Adipocyte (in vitro differentiated cells): ENCODE results near the gene ZNHIT1.
"Not testable (repeated sequence)": the region's sequence is repeated elsewhere in the genome, so short reads cannot be mapped to it uniquely, and the experiment has no call there.

Source experiments
- DNase-seq: peaks from one replicate; pipeline ENCODE4 v3.0.0-alpha.2; 2015; ENCODE audit warnings: low read depth
- H3K27me3 ChIP-seq: replicated peaks from 2 replicates; pipeline ENCODE4 v1.7.0; 2013; ENCODE audit warnings: mild to moderate bottlenecking, low read length, moderate library complexity; ENCODE audit not compliant: control insufficient read depth, insufficient read depth
- H3K36me3 ChIP-seq: 2 replicates; pipeline ENCODE4 v1.7.0; 2013; ENCODE audit warnings: low read length, mild to moderate bottlenecking, moderate library complexity; ENCODE audit not compliant: control insufficient read depth, insufficient read depth, severe bottlenecking
- H3K4me1 ChIP-seq: 2 replicates; pipeline ENCODE4 v1.7.0; 2013; ENCODE audit warnings: mild to moderate bottlenecking, low read length, moderate library complexity; ENCODE audit not compliant: control insufficient read depth, insufficient read depth
- H3K4me3 ChIP-seq: 2 replicates; pipeline ENCODE4 v1.7.0; 2013; ENCODE audit warnings: mild to moderate bottlenecking, low read length, moderate library complexity
- H3K9ac ChIP-seq: 2 replicates; pipeline ENCODE4 v1.7.0; 2013; ENCODE audit warnings: mild to moderate bottlenecking, low read length, moderate library complexity
- H3K9me3 ChIP-seq: 2 replicates; pipeline ENCODE4 v1.7.0; 2013; ENCODE audit warnings: mild to moderate bottlenecking, low read length, moderate library complexity; ENCODE audit not compliant: control insufficient read depth

ZNHIT1 gene

GRCh38 chr7:101197991-101198390, 20.0 kb upstream of the ZNHIT1 start:
- Histone ChIP-seq H3K9me3 (no peaks in the 10 kb centered on the region), H3K36me3 (no peaks in the 10 kb centered on the region), H3K4me3 (no peak overlapping the region), H3K4me1 (peaks cover 3% of the 10 kb centered on the region), H3K9ac (no peak overlapping the region), H3K27me3 (peaks cover 30% of the 10 kb centered on the region)
- no peak for DNase-seq

GRCh38 chr7:101198476-101198875, 19.5 kb upstream of the ZNHIT1 start:
- Histone ChIP-seq H3K4me3 (no peak overlapping the region), H3K9ac (no peak overlapping the region), H3K4me1 (peaks cover 3% of the 10 kb centered on the region)

GRCh38 chr7:101199522-101199921, 18.4 kb upstream of the ZNHIT1 start:
- H3K4me1 ChIP-seq, H3K36me3 ChIP-seq, H3K9me3 ChIP-seq, DNase-seq, H3K4me3 ChIP-seq, H3K9ac ChIP-seq: not testable (repeated sequence)
- peaks cover 30% of the 10 kb centered on the region for H3K27me3 ChIP-seq

More at GRCh38 chr7:101198476-101198875, 19.5 kb upstream of the ZNHIT1 start:
- no peaks in the 10 kb centered on the region for H3K36me3 ChIP-seq
- H3K9me3 ChIP-seq = no peaks in the 10 kb centered on the region
- no peak for DNase-seq
- H3K27me3 ChIP-seq = peaks cover 30% of the 10 kb centered on the region

GRCh38 chr7:101200504-101200861, 17.5 kb upstream of the ZNHIT1 start:
- Histone ChIP-seq H3K27me3 (peaks cover 27% of the 10 kb centered on the region), H3K4me1 (peaks cover 3% of the 10 kb centered on the region), H3K9me3 (no peaks in the 10 kb centered on the region), H3K4me3 (no peak overlapping the region), H3K9ac (no peak overlapping the region), H3K36me3 (no peaks in the 10 kb centered on the region)
- DNase-seq = no peak

GRCh38 chr7:101200862-101201599, 16.9 kb upstream of the ZNHIT1 start, which contains the start of gene MOGAT3:
Gene MOGAT3, minus strand, starts transcription at chr7:101201036. Its CDS starts 182 bp downstream, at chr7:101200854.
- Histone ChIP-seq H3K4me1 (peaks cover 3% of the 10 kb centered on the region), H3K27me3 (peaks cover 27% of the 10 kb centered on the region), H3K36me3 (peaks cover 4% of the 10 kb centered on the region), H3K4me3 (no peak within 1 kb of the TSS), H3K9ac (no peak within 1 kb of the TSS), H3K9me3 (no peaks in the 10 kb centered on the region)
- DNase-seq = no peak

GRCh38 chr7:101201695-101202602, 16.0 kb upstream of the ZNHIT1 start:
- H3K9me3 ChIP-seq = no peaks in the 10 kb centered on the region
- no peak overlapping the region for H3K4me3 ChIP-seq
- H3K27me3 ChIP-seq = peaks cover 27% of the 10 kb centered on the region
- peak; percentile 3 for DNase-seq
- H3K4me1 ChIP-seq = peaks cover 3% of the 10 kb centered on the region
- no peak overlapping the region for H3K9ac ChIP-seq
- H3K36me3 ChIP-seq = peaks cover 10% of the 10 kb centered on the region

- peaks cover 27% of the 10 kb centered on the region for H3K27me3 ChIP-seq
- DNase-seq = no peak
These were observed 15.4 kb upstream of the ZNHIT1 start for GRCh38 chr7:101202603-101202918.

GRCh38 chr7:101203740-101204738, 13.9 kb upstream of the ZNHIT1 start:
- H3K9me3 ChIP-seq, H3K9ac ChIP-seq, DNase-seq, H3K4me3 ChIP-seq, H3K4me1 ChIP-seq: not testable (repeated sequence)
- H3K27me3 ChIP-seq = peaks cover 20% of the 10 kb centered on the region
- H3K36me3 ChIP-seq = peaks cover 26% of the 10 kb centered on the region

More at GRCh38 chr7:101202603-101202918, 15.4 kb upstream of the ZNHIT1 start:
- Histone ChIP-seq H3K4me1 (peaks cover 3% of the 10 kb centered on the region), H3K36me3 (peaks cover 15% of the 10 kb centered on the region), H3K4me3 (no peak overlapping the region), H3K9me3 (no peaks in the 10 kb centered on the region), H3K9ac (no peak overlapping the region)

- Histone ChIP-seq H3K9me3 (no peaks in the 10 kb centered on the region), H3K36me3 (peaks cover 44% of the 10 kb centered on the region), H3K9ac (no peak overlapping the region), H3K27me3 (peaks cover 8% of the 10 kb centered on the region), H3K4me3 (no peak overlapping the region), H3K4me1 (peaks cover 3% of the 10 kb centered on the region)
- no peak for DNase-seq
These were observed 11.9 kb upstream of the ZNHIT1 start for GRCh38 chr7:101205901-101206664.

GRCh38 chr7:101206665-101207042, 11.3 kb upstream of the ZNHIT1 start:
- DNase-seq = no peak
- peaks cover 49% of the 10 kb centered on the region for H3K36me3 ChIP-seq
- peaks cover 2% of the 10 kb centered on the region for H3K4me1 ChIP-seq
- peaks cover 4% of the 10 kb centered on the region for H3K27me3 ChIP-seq
- H3K4me3 ChIP-seq = no peak overlapping the region
- H3K9me3 ChIP-seq = no peaks in the 10 kb centered on the region
- H3K9ac ChIP-seq = no peak overlapping the region
